GM19351 (cell line): ENCODE measurements around the gene NBPF6.
"Not testable (repeated sequence)": the region's sequence is repeated elsewhere in the genome, so short reads cannot be mapped to it uniquely, and the experiment has no call there.

Experiments used
- ATAC-seq: cut with Tn5 transposase; IDR thresholded peaks from one replicate; pipeline ENCODE4 v1.9.1; 2021; ENCODE audit warnings: mild to moderate bottlenecking, moderate library complexity; ENCODE audit not compliant: unreplicated experiment

The NBPF6 gene

GRCh38 chr1:108495008-108495407, 44.9 kb downstream of the NBPF6 start:
- not testable (repeated sequence) for ATAC-seq

GRCh38 chr1:108496856-108497255, 46.7 kb downstream of the NBPF6 start:
- ATAC-seq: not testable (repeated sequence)

- ATAC-seq: no peak
Measured at GRCh38 chr1:108502138-108502537, 52.0 kb downstream of the NBPF6 start.

DNA sequence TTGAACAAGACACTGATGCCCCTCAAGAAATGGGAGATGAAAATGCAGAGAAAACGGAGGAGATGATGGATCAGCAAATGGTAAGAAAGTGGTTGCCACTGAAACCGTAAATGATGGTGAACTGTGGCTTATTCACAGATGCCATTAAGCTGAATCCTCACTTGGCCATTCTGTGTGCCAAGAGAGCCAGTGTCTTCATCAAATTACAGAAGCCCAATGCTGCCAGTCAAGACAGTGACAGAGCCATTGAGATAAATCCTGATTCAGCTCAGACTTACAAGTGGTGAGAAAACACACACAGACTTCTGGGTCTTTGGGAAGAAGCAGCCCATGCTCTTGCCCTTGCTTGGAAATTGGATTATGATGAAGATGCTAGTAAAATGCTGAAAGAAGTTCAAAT, 52.5 kb downstream of the NBPF6 start:
- ATAC-seq: no peak

GRCh38 chr1:108503062-108503733, 53.1 kb downstream of the NBPF6 start:
- ATAC-seq: no peak

- peak; percentile 84 for ATAC-seq
Measured at GRCh38 chr1:108504447-108504846, 54.3 kb downstream of the NBPF6 start.

GRCh38 chr1:108505763-108506070, 55.6 kb downstream of the NBPF6 start:
- no peak for ATAC-seq

DNA sequence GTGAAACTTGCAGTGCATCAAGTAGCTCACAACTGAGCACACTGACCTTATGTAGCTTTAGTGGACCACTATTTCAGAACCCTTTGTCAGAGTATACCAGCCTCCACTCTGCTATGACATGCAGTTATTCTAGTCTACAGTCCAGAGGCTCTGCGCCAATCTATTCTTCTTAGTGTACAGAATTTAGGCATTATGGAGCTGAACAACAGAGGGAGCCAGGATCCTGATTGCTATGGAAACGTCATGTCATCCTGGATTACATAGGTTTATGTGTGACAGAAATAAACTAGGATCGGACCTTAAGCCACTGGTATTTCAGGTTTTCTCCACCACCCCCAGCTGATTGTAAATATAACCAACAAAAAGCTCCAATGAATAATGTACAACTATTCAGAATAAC, 61.6 kb downstream of the NBPF6 start:
- ATAC-seq: no peak

GRCh38 chr1:108512239-108513043, 62.3 kb downstream of the NBPF6 start:
- ATAC-seq: peak; percentile 57

- ATAC-seq: no peak
Measured at GRCh38 chr1:108513044-108513415, 62.9 kb downstream of the NBPF6 start.

DNA sequence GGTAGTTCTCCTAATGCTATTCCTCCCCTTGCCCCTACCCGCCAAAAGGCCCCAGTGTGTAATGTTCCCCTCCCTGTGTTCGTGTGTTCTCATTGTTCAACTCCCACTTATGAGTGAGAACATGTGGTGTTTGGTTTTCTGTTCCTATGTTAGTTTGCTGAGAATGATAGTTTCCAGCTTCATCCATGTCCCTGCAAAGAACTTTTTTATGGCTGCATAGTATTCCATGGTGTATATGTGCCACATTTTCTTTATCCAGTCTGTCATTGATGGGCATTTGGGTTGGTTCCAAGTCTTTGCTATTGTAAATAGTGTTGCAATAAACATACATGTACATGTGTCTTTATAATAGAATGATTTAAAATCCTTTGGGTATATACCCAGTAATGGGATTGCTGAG, 63.8 kb downstream of the NBPF6 start:
- not testable (repeated sequence) for ATAC-seq

GRCh38 chr1:108517301-108517897, 67.3 kb downstream of the NBPF6 start:
- ATAC-seq: not testable (repeated sequence)
